Suprapubic skin (tissue), 4 donors: ENCODE measurements around the gene HIVEP1. TPM values are rescaled to one million over a fixed set of nuclear protein-coding genes. Genes with fewer than 3 reads are reported as not detected.

Source experiments
- DNase-seq, 2 donors: peaks; one replicate each; pipeline ENCODE4 v3.0.0-alpha.2; 2019; ENCODE audit warnings: low spot score in 2 of 2
- H3K27ac ChIP-seq: fragments of 200-600 bp; sonication (generic); one replicate; pipeline ENCODE4 v1.5.1; 2019
- H3K27me3 ChIP-seq: fragments of 200-600 bp; sonication (generic); one replicate; pipeline ENCODE4 v1.5.1; 2019
- H3K36me3 ChIP-seq: fragments of 200-600 bp; sonication (generic); one replicate; pipeline ENCODE4 v1.5.1; 2019
- H3K4me1 ChIP-seq: fragments of 200-600 bp; sonication (generic); one replicate; pipeline ENCODE4 v1.5.1; 2019
- H3K4me3 ChIP-seq: fragments of 200-600 bp; sonication (generic); one replicate; pipeline ENCODE4 v1.5.1; 2019; ENCODE audit warnings: mild to moderate bottlenecking
- H3K9me3 ChIP-seq: fragments of 200-600 bp; sonication (generic); one replicate; pipeline ENCODE4 v1.5.1; 2019
- CTCF ChIP-seq, 2 donors: fragments of 200-600 bp in 1 of 2; fragments of 450-650 bp in 1 of 2; sonication (generic) in 1 of 2; IDR thresholded peaks; one replicate each; pipeline ENCODE4 v1.5.1; 2016 to 2019; ENCODE audit warnings: antibody characterized with exemption in 2 of 2, mild to moderate bottlenecking in 1 of 2, moderate library complexity in 1 of 2
- EP300 ChIP-seq: sonication (generic); formaldehyde crosslinking; IDR thresholded peaks from one replicate; pipeline ENCODE4 v1.6.1; 2017; ENCODE audit warnings: antibody characterized with exemption
- POLR2A ChIP-seq, 2 donors: fragments of 450-650 bp; IDR thresholded peaks; one replicate each; pipeline ENCODE4 v1.6.1; 2017; ENCODE audit warnings: antibody characterized with exemption in 2 of 2, mild to moderate bottlenecking in 2 of 2, moderate library complexity in 2 of 2
- POLR2AphosphoS5 ChIP-seq, 3 donors: sonication (generic); formaldehyde crosslinking; IDR thresholded peaks; one replicate each; pipeline ENCODE4 v1.6.1; 2017; ENCODE audit warnings: antibody characterized with exemption in 3 of 3
- WGBS: methylation state at CpG from one replicate; pipeline ENCODE4 v1.1.5; 2018; 5-methylcytosine and 5-hydroxymethylcytosine counted together
- total RNA-seq, 4 donors: library from RNA; depleted of rRNA; stranded (reverse); fragments of >200 nt; gene quantifications; one replicate each; pipeline ENCODE4 v1.1.0, GENCODE V29; 2016

HIVEP1 gene
- total RNA-seq, 4 donors from 2014 or later = 37.9 to 48.4 (median 43.9) TPM

- Histone ChIP-seq H3K27ac (no peak overlapping the region), H3K27me3 (no peaks in the 10 kb centered on the region), H3K36me3 (no peaks in the 10 kb centered on the region), H3K9me3 (no peaks in the 10 kb centered on the region), H3K4me3 (no peak overlapping the region), H3K4me1 (peaks cover 8% of the 10 kb centered on the region)
- TF ChIP-seq POLR2A (IDR thresholded peaks at IDR 0.05) (no peak), EP300 (no peak), CTCF (IDR thresholded peaks at IDR 0.05) (no peak), POLR2AphosphoS5 (IDR thresholded peaks at IDR 0.05) (no peak)
- 88% methylated on average over 6 of the region's 6 CpGs for WGBS
- DNase-seq = no peak
Measured at GRCh38 chr6:12068899-12069557, 56.9 kb downstream of the HIVEP1 start.

- WGBS = 91% methylated on average over 9 of the region's 9 CpGs
- H3K4me3 ChIP-seq = no peak overlapping the region
- H3K4me1 ChIP-seq = peaks cover 12% of the 10 kb centered on the region
- H3K36me3 ChIP-seq = no peaks in the 10 kb centered on the region
- DNase-seq = no peak
- H3K27ac ChIP-seq = no peak overlapping the region
- TF ChIP-seq CTCF (IDR thresholded peaks at IDR 0.05) (no peak), EP300 (no peak), POLR2AphosphoS5 (IDR thresholded peaks at IDR 0.05) (no peak), POLR2A (IDR thresholded peaks at IDR 0.05) (no peak)
- no peaks in the 10 kb centered on the region for H3K27me3 ChIP-seq
- H3K9me3 ChIP-seq = no peaks in the 10 kb centered on the region
Measured at GRCh38 chr6:12069891-12070529, 57.9 kb downstream of the HIVEP1 start.

- Histone ChIP-seq H3K9me3 (no peaks in the 10 kb centered on the region), H3K4me3 (no peak overlapping the region), H3K36me3 (no peaks in the 10 kb centered on the region), H3K4me1 (peaks cover 9% of the 10 kb centered on the region), H3K27me3 (no peaks in the 10 kb centered on the region), H3K27ac (no peak overlapping the region)
- no peak for DNase-seq
- TF ChIP-seq CTCF (IDR thresholded peaks at IDR 0.05) (no peak), POLR2A (IDR thresholded peaks at IDR 0.05) (no peak), EP300 (no peak), POLR2AphosphoS5 (IDR thresholded peaks at IDR 0.05) (no peak)
- WGBS = 83% methylated on average over 2 of the region's 2 CpGs
Measured at GRCh38 chr6:12071064-12071615, 59.0 kb downstream of the HIVEP1 start.

- TF ChIP-seq EP300 = no peak
- peak in 1 of 2 donors; percentile 13 for TF ChIP-seq CTCF (IDR thresholded peaks at IDR 0.05)
- no peak for TF ChIP-seq POLR2AphosphoS5 (IDR thresholded peaks at IDR 0.05)
- TF ChIP-seq POLR2A (IDR thresholded peaks at IDR 0.05) = no peak
- 56% methylated on average over 9 of the region's 9 CpGs for WGBS
- Histone ChIP-seq H3K36me3 (no peaks in the 10 kb centered on the region), H3K4me3 (no peak overlapping the region), H3K9me3 (no peaks in the 10 kb centered on the region), H3K4me1 (peaks cover 6% of the 10 kb centered on the region), H3K27ac (no peak overlapping the region), H3K27me3 (no peaks in the 10 kb centered on the region)
- DNase-seq = no peak
Measured at GRCh38 chr6:12075067-12075563, 63.0 kb downstream of the HIVEP1 start.

GRCh38 chr6:12077021-12077710 is 65.1 kb downstream of the HIVEP1 start:
- Histone ChIP-seq H3K27me3 (no peaks in the 10 kb centered on the region), H3K4me1 (peaks cover 6% of the 10 kb centered on the region), H3K4me3 (no peak overlapping the region), H3K36me3 (no peaks in the 10 kb centered on the region), H3K9me3 (no peaks in the 10 kb centered on the region), H3K27ac (no peak overlapping the region)
- no peak for DNase-seq
- 82% methylated on average over 9 of the region's 9 CpGs for WGBS
- TF ChIP-seq EP300 (no peak), POLR2A (IDR thresholded peaks at IDR 0.05) (no peak), POLR2AphosphoS5 (IDR thresholded peaks at IDR 0.05) (no peak), CTCF (IDR thresholded peaks at IDR 0.05) (no peak)
